ENCODE data around the gene GLP2R.

GRCh38 chr17:9900044-9900594, 74.4 kb downstream of the GLP2R start:
- no peak for TF ChIP-seq POLR2A (IDR thresholded peaks at IDR 0.05)
- TF ChIP-seq EP300 (IDR thresholded peaks at IDR 0.05) = no peak
